Gastrocnemius medialis (tissue), 4 donors: ENCODE results near the gene RBM18.

Source experiments
- POLR2A ChIP-seq, 2 donors: fragments of 450-650 bp; IDR thresholded peaks; one replicate each; pipeline ENCODE4 v1.6.1; 2017; ENCODE audit warnings: antibody characterized with exemption in 2 of 2, mild to moderate bottlenecking in 2 of 2, moderate library complexity in 2 of 2
- TF ChIP-seq, protein P1 (sequence below), 5 experiments: fragments of 450-650 bp in 3 of 5; fragments of 200-600 bp in 2 of 5; sonication (generic) in 2 of 5; IDR thresholded peaks in 4 of 5; conservative IDR thresholded peaks in 1 of 5; 1 replicate in 4 of 5; 2 replicates in 1 of 5; pipeline ENCODE4 v1.5.1; 2016 to 2019; ENCODE audit warnings: antibody characterized with exemption in 5 of 5, mild to moderate bottlenecking in 3 of 5, moderate library complexity in 3 of 5

DNA sequence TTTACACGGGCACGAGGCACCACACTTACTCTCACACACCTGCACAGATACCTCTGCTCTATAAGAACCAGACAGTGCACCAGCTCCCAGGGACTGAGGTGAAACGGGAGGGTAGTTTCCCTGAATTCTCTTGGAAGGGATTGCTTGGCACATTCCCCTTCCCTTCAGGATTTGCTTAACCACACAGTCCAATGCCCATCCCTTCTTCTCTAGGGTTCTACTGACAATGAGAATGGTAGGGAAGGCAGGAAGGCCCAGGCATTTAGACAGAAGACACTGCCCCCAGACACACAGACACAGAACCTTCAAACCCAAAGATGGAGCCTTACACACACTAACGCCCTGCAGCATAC is 35.2 kb downstream of the RBM18 start:
- TF ChIP-seq, protein P1, sequence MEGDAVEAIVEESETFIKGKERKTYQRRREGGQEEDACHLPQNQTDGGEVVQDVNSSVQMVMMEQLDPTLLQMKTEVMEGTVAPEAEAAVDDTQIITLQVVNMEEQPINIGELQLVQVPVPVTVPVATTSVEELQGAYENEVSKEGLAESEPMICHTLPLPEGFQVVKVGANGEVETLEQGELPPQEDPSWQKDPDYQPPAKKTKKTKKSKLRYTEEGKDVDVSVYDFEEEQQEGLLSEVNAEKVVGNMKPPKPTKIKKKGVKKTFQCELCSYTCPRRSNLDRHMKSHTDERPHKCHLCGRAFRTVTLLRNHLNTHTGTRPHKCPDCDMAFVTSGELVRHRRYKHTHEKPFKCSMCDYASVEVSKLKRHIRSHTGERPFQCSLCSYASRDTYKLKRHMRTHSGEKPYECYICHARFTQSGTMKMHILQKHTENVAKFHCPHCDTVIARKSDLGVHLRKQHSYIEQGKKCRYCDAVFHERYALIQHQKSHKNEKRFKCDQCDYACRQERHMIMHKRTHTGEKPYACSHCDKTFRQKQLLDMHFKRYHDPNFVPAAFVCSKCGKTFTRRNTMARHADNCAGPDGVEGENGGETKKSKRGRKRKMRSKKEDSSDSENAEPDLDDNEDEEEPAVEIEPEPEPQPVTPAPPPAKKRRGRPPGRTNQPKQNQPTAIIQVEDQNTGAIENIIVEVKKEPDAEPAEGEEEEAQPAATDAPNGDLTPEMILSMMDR (IDR thresholded peaks at IDR 0.05 in 4 of 5, conservative IDR thresholded peaks at IDR 0.05 in 1 of 5), result no peak
- TF ChIP-seq POLR2A (IDR thresholded peaks at IDR 0.05), result no peak
